SH-SY5Y (cell line): ENCODE data around the gene ABCE1.

Source experiments
- GATA2 ChIP-seq: IDR thresholded peaks from 2 replicates; pipeline ENCODE4 v1.6.1; 2011; ENCODE audit warnings: mild to moderate bottlenecking, low read depth, low read length
- GATA3 ChIP-seq: IDR thresholded peaks from 2 replicates; pipeline ENCODE4 v1.6.1; 2011; ENCODE audit warnings: low read depth, mild to moderate bottlenecking, low read length, moderate library complexity

Gene ABCE1

GRCh38 chr4:145132511-145133098, 34.5 kb downstream of the ABCE1 start:
- no peak for TF ChIP-seq GATA3
- no peak for TF ChIP-seq GATA2

GRCh38 chr4:145148980-145149379, 50.9 kb downstream of the ABCE1 start:
- TF ChIP-seq GATA3 = no peak
- TF ChIP-seq GATA2 = no peak

DNA sequence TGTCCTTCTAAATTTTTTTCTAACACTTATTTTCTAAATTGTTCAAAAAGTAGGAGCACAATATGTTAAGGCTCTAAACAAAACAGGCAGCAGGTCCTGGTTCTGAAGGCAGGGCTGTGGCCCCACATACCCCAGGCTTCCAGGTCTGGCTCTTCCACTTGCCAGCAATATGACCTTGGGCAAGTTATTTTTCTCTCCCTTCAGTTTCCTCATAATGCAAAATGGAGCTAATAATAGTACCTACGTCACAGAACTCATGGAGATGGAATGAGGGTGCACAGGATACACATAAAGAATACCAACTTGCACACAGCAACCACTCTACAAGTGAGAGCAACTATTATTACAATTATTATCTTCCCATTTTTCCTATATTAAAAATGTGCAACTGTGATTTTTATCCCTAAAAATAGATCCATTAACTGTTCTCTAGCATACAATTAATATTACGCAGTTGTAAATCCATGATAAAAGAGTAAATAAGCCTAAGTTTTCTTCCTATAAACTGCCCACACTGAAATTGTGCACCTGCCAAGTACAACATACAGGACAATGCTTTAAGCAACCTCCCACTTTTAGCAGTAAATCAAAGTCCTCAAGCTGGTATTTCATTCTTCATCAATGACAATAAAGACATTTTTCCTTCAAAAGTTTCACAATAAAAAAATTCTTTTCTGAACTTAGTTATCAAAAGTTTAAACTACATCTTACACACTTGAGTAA, 55.2 kb downstream of the ABCE1 start:
- TF ChIP-seq GATA3 (no peak), GATA2 (no peak)

- TF ChIP-seq GATA3 (no peak), GATA2 (no peak)
These were observed 55.8 kb downstream of the ABCE1 start for GRCh38 chr4:145153904-145154298.

DNA sequence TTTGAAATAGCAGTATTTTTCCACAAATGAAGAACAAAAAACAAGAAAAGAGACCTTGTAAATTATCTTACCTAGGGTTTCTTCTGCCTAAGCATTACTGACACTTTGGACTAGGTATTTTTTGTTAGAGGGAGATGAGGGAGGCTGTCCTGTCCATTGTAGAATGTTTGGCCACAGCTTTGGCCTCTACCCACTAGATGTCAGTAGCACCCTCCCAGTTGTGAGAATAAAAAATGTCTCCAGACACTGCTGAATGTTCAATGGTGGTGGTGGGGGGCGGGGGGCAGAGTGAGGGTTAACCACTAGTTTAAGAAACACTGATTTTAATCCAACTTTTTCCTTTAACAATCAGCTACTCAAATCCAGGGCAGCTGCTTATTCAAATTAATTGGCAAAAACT, 56.5 kb downstream of the ABCE1 start:
- TF ChIP-seq GATA2 (no peak), GATA3 (no peak)

GRCh38 chr4:145155268-145155870, 57.3 kb downstream of the ABCE1 start:
- TF ChIP-seq GATA2 (no peak), GATA3 (no peak)

- no peak for TF ChIP-seq GATA3
- no peak for TF ChIP-seq GATA2
These were observed 58.9 kb downstream of the ABCE1 start for GRCh38 chr4:145156986-145157385.

- no peak for TF ChIP-seq GATA2
- no peak for TF ChIP-seq GATA3
These were observed 63.4 kb downstream of the ABCE1 start for GRCh38 chr4:145161549-145161948.

- no peak for TF ChIP-seq GATA2
- TF ChIP-seq GATA3 = no peak
These were observed 69.8 kb downstream of the ABCE1 start for GRCh38 chr4:145167887-145168286.

GRCh38 chr4:145168581-145169187, 70.6 kb downstream of the ABCE1 start:
- no peak for TF ChIP-seq GATA3

DNA sequence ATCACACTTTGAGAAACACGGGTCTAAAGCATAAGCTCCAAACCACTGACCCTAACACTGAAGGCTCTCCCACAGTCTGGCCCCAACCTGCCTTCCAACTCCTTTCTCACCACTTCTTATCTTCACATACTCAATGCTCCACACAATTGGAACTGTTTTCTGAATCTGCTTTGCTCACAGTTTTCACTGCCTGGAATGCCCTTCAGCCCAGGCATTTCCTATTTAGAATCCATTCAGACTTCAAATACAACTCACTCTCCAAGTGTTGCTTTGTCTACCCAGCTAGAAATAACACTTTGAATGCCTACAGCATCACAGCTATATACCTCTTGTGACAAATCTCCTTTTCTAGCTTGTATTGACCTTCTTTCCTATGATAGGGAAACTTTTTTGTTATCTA, 72.1 kb downstream of the ABCE1 start:
- TF ChIP-seq GATA3 = no peak
- TF ChIP-seq GATA2 = no peak

- TF ChIP-seq GATA3 (no peak), GATA2 (no peak)
These were observed 73.8 kb downstream of the ABCE1 start for GRCh38 chr4:145171911-145172310.

- TF ChIP-seq GATA2 = no peak
- no peak for TF ChIP-seq GATA3
These were observed 78.7 kb downstream of the ABCE1 start for GRCh38 chr4:145176641-145177432.

GRCh38 chr4:145177511-145177905, 79.4 kb downstream of the ABCE1 start:
- TF ChIP-seq GATA2 (no peak), GATA3 (no peak)
